DMS 273 (cell line): Measurements from ENCODE around the gene CALD1.
"Not testable (repeated sequence)": the region's sequence is repeated elsewhere in the genome, so short reads cannot be mapped to it uniquely, and the experiment has no call there.

Experiments
- DNase-seq: peaks from one replicate; lab custom pipeline; 2025; ENCODE audit not compliant: unreplicated experiment; lab: John Stamatoyannopoulos, UW

CALD1 gene

DNA sequence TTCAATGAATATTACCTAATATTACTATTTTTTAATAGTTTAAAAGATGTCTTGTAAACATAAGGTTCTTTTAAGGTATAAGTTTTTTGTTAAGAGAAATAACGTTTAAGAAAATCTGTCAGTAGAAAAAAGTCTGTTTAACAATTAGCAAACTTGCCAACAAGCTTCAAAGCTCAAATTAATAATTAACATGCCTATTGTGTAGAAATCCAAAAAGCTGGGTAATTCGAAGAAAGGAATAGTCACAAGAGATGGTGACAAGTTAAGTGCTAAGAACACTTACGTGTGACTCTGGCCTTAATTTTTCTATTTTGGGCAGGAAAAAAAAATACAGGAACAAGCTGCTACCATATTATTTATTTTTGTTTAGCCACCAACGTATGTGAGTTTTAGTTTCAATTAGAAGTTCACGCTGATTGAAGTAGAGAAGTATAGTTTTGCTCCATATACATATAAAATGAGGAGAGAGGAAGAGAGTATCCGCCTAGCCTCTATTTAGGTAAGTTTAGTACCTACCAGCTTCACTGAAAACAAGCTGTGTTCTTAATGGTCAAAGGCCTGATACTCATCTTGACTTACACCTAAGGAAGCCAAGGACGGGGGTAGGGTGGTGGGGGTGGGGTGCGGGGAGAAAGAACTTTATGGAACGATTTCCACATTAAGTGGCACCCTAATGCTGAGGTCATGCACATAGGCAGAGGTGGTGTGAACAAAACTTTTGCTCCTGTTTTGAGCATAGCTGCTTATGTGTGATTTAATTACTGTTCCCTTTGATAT lies 163.4 kb downstream of the CALD1 start:
- DNase-seq: no peak

- DNase-seq: peak; percentile 62
Measured at GRCh38 chr7:134943785-134944400, 164.5 kb downstream of the CALD1 start.

GRCh38 chr7:134945691-134946090 lies 166.3 kb downstream of the CALD1 start:
- DNase-seq: no peak

GRCh38 chr7:134946260-134946659 lies 166.8 kb downstream of the CALD1 start:
- no peak for DNase-seq

DNA sequence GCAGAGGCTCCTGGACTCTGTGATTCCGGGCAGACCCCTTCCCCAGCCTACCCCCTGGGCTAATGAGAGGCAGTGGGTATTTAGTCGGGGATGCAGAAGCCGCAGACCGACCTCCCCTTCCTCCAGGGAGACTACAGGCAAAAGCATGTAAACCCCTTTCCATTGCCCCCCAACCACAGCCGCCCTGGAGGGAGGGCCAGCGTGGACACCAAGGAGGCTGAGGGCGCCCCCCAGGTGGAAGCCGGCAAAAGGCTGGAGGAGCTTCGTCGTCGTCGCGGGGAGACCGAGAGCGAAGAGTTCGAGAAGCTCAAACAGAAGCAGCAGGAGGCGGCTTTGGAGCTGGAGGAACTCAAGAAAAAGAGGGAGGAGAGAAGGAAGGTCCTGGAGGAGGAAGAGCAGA lies 167.9 kb downstream of the CALD1 start:
- no peak for DNase-seq

DNA sequence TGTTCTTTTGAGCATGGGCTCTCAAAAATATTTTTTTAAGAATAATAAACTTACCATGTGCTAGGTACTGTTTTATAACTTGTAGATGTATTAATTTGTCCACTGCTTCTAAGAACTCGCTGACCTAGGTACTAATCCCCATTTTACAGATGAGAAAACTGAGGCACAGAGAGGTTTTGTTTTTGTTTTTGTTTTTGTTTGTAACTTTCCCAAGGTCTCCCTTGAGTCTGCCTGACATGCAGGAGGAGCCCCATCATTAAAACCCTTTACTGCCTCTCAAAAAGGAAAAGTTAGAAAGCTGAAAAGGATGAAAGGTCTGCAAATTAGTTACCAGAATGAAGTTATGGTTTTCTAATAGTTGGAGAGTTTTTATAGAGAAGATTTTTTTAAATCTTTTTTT lies 168.4 kb downstream of the CALD1 start:
- DNase-seq: no peak

DNA sequence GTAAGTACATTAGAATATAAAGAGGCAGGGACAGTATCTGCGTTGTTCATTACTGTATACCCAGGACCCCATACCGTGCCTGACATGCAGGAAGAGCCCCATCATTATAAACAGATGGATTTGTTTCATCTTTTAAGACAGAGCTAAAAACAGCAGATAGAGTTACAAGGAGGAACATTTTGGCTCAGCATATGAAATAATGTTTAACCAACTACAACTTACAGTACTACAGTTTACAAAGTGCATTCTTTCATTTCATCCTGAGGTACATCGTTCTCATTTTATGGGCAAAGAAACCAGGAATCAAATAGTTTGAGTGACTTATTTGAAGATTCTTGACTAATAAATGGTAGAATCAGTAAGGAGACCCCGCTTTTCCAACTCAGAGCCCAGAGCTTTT lies 168.8 kb downstream of the CALD1 start:
- no peak for DNase-seq

GRCh38 chr7:134948736-134949135 lies 169.3 kb downstream of the CALD1 start:
- DNase-seq: no peak

DNA sequence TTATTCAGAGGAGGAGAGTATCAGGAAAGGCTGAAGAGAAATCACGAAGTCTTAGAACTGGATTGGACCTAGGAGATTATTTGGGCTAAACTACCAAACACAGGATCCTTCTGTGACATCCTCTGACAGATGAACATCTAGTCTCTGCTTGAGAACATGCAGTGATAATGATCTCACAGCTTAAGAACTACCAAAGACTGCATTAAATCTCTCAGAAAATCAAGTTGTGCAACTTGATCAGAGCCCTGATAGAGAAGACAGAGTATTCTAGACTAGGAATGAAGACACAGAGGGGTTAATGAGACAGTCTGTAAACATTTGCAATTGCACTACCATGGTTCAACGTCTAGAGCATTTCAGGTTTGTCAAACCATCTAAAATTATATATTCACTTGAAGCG lies 169.7 kb downstream of the CALD1 start:
- DNase-seq: no peak

- DNase-seq: peak; percentile 64
Measured at GRCh38 chr7:134954197-134955082, 175.0 kb downstream of the CALD1 start.

DNA sequence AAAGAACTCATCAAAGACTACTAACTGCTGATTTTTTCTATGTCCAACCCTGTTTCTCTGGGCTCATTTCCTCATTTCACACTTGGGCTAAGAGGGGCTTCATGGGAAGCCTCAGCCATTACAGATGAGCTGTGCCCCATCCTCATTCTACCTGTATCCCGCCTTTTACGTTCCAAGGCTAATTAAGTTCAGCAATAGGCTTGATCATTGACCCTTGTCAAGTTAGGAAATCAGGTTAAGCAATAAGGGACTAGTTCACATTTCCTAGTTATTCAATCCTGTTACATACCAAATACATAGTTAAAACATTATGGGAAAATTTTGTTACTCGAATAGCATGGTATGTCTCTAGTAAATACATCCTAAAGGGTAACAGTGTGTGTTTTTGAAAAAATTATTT lies 177.6 kb downstream of the CALD1 start:
- no peak for DNase-seq

DNA sequence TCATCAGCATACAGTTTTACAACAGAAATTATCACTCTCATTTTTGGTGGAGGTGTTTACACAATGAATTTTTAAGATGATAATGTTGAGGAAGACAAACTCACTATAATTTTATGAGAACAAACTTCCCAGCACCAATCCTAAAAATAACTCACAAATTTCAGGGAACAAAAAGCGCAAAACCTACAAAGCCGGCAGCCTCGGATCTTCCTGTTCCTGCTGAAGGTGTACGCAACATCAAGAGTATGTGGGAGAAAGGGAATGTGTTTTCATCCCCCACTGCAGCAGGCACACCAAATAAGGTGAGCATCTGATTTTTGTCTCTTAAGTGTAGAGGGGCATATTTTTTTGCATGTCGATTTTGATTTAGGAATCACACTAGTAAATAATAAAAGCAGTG lies 180.4 kb downstream of the CALD1 start:
- DNase-seq: no peak

DNA sequence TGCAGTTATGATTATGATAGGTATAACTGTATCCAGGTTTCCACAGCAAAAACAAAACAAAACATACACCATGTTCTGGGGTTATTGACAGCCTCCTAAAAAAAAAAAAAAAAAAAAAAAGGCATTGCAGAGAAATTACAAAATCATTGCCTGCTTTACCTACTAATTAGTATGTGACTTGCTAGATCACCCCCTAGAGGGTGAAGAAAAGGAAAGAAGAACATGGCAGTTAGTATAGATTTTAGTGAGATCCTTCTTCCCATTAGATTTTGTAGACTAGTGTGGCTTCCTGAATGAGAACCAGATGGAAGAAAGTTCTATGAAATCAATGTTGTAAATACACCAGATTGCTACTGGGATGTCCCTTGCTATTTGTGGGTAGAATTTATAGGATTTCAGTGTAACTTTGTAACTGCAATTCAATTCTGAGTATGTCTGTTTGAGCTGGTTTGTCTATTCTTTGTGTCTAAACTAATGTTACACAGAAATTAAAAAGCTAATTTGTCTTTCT lies 182.9 kb downstream of the CALD1 start:
- DNase-seq: no peak

- DNase-seq: no peak
Measured at GRCh38 chr7:134963036-134963435, 183.6 kb downstream of the CALD1 start.

- DNase-seq: no peak
Measured at GRCh38 chr7:134966691-134967090, 187.3 kb downstream of the CALD1 start.

- DNase-seq: no peak
Measured at GRCh38 chr7:134968110-134968509, 188.7 kb downstream of the CALD1 start.

DNA sequence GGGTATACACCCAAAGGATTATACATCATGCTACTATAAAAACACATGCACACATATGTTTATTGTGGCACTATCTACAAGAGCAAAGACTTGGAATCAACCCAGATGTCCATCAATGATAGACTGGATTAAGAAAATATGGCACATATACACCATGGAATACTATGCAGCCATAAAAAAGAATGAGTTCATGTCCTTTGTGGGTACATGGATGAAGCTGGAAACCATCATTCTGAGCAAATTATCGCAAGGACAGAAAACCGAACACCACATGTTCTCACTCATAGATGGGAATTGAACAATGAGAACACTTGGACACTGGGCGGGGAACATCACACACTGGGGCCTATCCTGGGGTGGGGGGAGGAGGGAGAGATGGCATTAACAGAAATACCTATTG lies 202.2 kb downstream of the CALD1 start:
- DNase-seq: not testable (repeated sequence)

DNA sequence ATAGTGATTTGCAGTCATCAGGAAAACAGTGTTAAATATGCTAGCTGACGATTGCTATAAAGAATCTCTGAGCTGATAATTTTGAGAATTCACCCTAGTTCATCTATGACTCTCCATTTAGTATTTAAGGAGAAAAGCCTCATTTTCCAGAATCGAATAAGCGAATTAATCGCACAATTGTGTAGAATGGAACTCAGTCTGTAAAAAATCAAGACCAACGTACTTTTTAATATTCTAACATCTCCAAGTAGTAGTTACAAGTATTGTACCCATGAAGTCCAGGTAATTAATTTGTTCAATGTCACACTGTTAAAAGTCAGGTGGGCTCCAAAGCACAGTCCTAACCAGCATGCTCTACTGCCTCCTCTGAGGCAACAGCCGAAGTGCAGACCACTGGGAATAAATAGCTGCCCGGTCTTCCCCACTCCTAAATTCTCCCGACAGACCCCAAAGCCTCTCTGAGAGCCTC lies 206.5 kb downstream of the CALD1 start:
- no peak for DNase-seq

DNA sequence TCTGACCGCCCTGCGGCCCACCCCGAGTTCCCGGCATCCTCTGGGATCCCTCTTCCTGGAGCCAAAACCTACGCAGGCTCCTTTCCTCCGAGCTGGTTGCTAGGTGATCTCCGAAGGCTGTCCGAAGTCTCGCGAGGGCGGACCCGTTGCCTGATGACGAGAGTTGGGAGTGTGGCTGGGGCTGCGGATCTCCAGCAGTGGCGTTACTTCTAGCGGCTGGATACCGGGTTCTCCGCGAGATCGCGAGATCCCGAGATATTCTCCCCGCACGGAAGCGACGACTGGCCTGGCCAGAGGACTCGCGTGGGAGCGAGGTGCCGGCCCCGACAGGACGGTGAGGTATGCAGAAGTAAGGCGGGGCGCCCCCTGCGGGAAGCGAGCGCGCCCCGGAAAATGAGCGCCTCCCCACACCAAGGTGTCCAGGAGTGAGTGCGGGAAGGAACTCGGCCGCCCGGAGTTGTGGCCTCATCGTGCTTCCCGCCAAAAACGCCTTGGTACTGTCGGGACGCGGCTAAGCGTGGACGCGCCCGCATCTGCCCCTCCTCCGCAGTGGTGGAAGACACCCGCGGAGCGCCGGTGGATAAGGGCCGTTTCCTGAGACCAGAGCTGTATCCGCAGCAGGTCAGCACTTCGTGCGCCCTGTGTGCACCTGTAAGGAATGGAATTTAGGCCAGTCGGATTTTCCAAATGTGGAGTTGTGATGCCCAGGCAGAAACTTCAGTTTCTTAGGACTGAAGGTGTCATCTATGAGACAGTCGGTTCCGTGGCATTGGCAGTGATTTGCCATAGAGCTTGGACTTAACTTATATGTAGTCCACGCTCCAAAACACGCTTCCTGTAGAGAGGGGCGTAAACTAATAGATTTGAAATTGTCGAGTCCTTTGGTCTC lies 207.2 kb downstream of the CALD1 start, which contains the start of gene AGBL3:
TSS of gene AGBL3 (plus strand) at position 146 of the 889 bp plus-strand sequence. CDS start 1,426 bp downstream, outside the sequence.
- DNase-seq: peak; percentile 99

GRCh38 chr7:134988161-134988560 lies 208.7 kb downstream of the CALD1 start:
- DNase-seq: no peak
